ENCODE data around the gene MIDN. TPM values are rescaled to one million over a fixed set of nuclear protein-coding genes. Genes with fewer than 3 reads are reported as not detected.

MIDN gene
- total and polyA plus RNA-seq, 2 of the 4 experiments (the other 2 are of a cell fraction), result 2.5 to 26.0 TPM

GRCh38 chr19:1214862-1215731 lies 33.3 kb upstream of the MIDN start:
- Histone ChIP-seq H3K4me3 (ENCODE audit: insufficient read depth, low read depth, low read length) (no peak overlapping the region), H3K27ac (ENCODE audit: insufficient read depth, low read length) (peak overlapping the region; percentile 28; the same call in 1 of the 2 replicates), H3K27me3 (ENCODE audit: control insufficient read depth, insufficient read depth, low read length) (no peaks in the 10 kb centered on the region), H2AFZ (replicated peaks; ENCODE audit: low read length, poor library complexity) (no peak overlapping the region), H3K23ac (ENCODE audit: low read depth, low read length) (no peak overlapping the region), H2BK5ac (ENCODE audit: low read depth, low read length, poor library complexity, severe bottlenecking) (peak overlapping the region; percentile 19), H3K4ac (ENCODE audit: low read depth, low read length) (peak overlapping the region; percentile 60), H3K79me1 (ENCODE audit: low read depth in 1 of 2, low read length in 2 of 2) (peaks cover 12 to 84% of the 10 kb centered on the region in 2 experiments; a peak in 3 of 4 replicates), H3K9me1 (ENCODE audit: insufficient read depth, low read length) (peaks cover 17% of the 10 kb centered on the region), H4K20me1 (ENCODE audit: insufficient read depth, low read length) (peaks cover 70% of the 10 kb centered on the region), H3K4me1 (ENCODE audit: control insufficient read depth, insufficient read depth, low read length) (peaks cover 18% of the 10 kb centered on the region), H2BK15ac (ENCODE audit: low read depth, low read length) (no peak overlapping the region), H4K91ac (ENCODE audit: insufficient read depth, low read depth, low read length) (no peak overlapping the region), H3K56ac (ENCODE audit: extremely low read depth, insufficient read depth, low read length) (no peak overlapping the region), H4K8ac (ENCODE audit: low read depth in 2 of 2, low read length in 2 of 2) (peak overlapping the region in 1 of 2 experiments; percentile 9; a peak in 1 of 4 replicates), H2AK9ac (replicated peaks; ENCODE audit: low read depth, low read length, poor library complexity) (peak overlapping the region; percentile 84), H3K4me2 (ENCODE audit: low read depth, low read length) (no peak overlapping the region), H4K5ac (ENCODE audit: low read depth, low read length) (no peak overlapping the region), H3K18ac (ENCODE audit: low read depth, low read length) (no peak overlapping the region), H3K9me3 (ENCODE audit: control insufficient read depth, insufficient read depth, low read length) (no peaks in the 10 kb centered on the region), H3K9ac (ENCODE audit: low read depth, low read length) (no peak overlapping the region), H3K14ac (replicated peaks; ENCODE audit: low read depth, low read length) (no peak overlapping the region; the same call in none of the 2 replicates), H2AK5ac (ENCODE audit: low read depth, low read length) (peak overlapping the region; percentile 61; the same call in 1 of the 2 replicates), H2BK120ac (ENCODE audit: low read depth, low read length) (no peak overlapping the region), H3K36me3 (ENCODE audit: control insufficient read depth, insufficient read depth, low read length) (peaks cover 16% of the 10 kb centered on the region; the same call in 1 of the 2 replicates), H2BK20ac (ENCODE audit: low read depth, low read length) (no peak overlapping the region)
- intact Hi-C loops (cut with micrococcal nuclease), result no loop called here
- WGBS, 2 experiments (ENCODE audit: extremely low coverage in 2 of 2, insufficient read length in 1 of 2), result 79% methylated on average over 7 of the region's 26 CpGs; no CpG with 5 or more reads in 1 of the 2 experiments
- DNase-seq, result no peak
- dilution Hi-C loops (cut with HindIII; ENCODE audit: low sequenced_read_pairs, unreplicated experiment), result no loop called here
- BruUV-seq (replicated peaks), result no TSS peak
- ATAC-seq (ENCODE audit: low read depth), result 0 out of 2 replicates have a peak, but pooled peaks have one; percentile 18
- in situ Hi-C loops (cut with MboI; ENCODE audit: low sequenced_read_pairs), result no loop called here
- TF ChIP-seq RFX5 (IDR thresholded peaks at IDR 0.05; ENCODE audit: low read depth, low read length) (no peak), USF2 (IDR thresholded peaks at IDR 0.05; ENCODE audit: low read depth, low read length) (no peak), SMC3 (IDR thresholded peaks at IDR 0.05; ENCODE audit: low read depth, low read length) (no peak), NFE2L2 (IDR thresholded peaks at IDR 0.05; ENCODE audit: low read depth, low read length) (no peak), RCOR1 (IDR thresholded peaks at IDR 0.05; ENCODE audit: insufficient replicate concordance, low read length) (no peak), POLR2A (IDR thresholded peaks at IDR 0.05; ENCODE audit: low read depth, low read length) (no peak), MAZ (IDR thresholded peaks at IDR 0.05; ENCODE audit: borderline replicate concordance, low read depth, low read length) (no peak), MAFK (IDR thresholded peaks at IDR 0.05; ENCODE audit: low read depth, low read length) (no peak), CTCF (conservative IDR thresholded peaks at IDR 0.05; ENCODE audit: low read depth, low read length) (no peak), CEBPB (IDR thresholded peaks at IDR 0.05; ENCODE audit: low read depth, low read length) (no peak), RAD21 (IDR thresholded peaks at IDR 0.05; ENCODE audit: low read length) (no peak)
- POLR2A ChIA-PET (ENCODE audit: unreplicated experiment), result no interaction called here
- CTCF ChIA-PET, result interaction anchor here (1.5 kb wide), 1 partner anchor 29 kb away, joined by 5 read pairs; no protein-coding TSS in a partner anchor
